A549 (cell line): ENCODE results near the gene CDKN1A. TPM values are rescaled to one million over a fixed set of nuclear protein-coding genes. Genes with fewer than 3 reads are reported as not detected.
A peak's percentile ranks its signal among the peaks of the same experiment; 100 is the strongest.

ENCODE experiments used
- ATAC-seq, 2 experiments: fragments of 200-7000 bp in 1 of 2; fragments of >200 bp in 1 of 2; cut with Nextera tagmentation in 1 of 2; cut with Tn5 transposase in 1 of 2; 3 replicates each; pipeline versions ENCODE4 v1.8.0 to v1.9.1; 2018 to 2020; ENCODE audit warnings: mild to moderate bottlenecking in 1 of 2, moderate library complexity in 1 of 2
- CTCF ChIA-PET: fragments of 300-600 bp; sonication (Branson Sonifier 250); formaldehyde crosslinking; extraction: SDS; loops from one replicate; lab custom pipeline; 2021; ENCODE audit warnings: antibody characterized with exemption, inconsistent platforms; lab: Yijun Ruan, JAX
- POLR2A ChIA-PET: fragments of 350-600 bp; formaldehyde crosslinking; extraction: SDS; loops from one replicate; lab custom pipeline; 2021; ENCODE audit warnings: antibody characterized with exemption, inconsistent platforms; lab: Yijun Ruan, JAX
- DNase-seq, 2 experiments: peaks; one replicate each; pipeline versions ENCODE4 v3.0.0 to v3.0.0-alpha.2; 2011 to 2016; ENCODE audit warnings: low read depth in 1 of 2, low spot score in 1 of 2
- FAIRE-seq: peaks from 2 replicates; lab custom pipeline; 2011; peaks lifted over from hg19 to GRCh38; lab: Jason Lieb, UNC
- H3K27ac ChIP-seq, 2 experiments: fragments of >200 bp; sonication (Bioruptor Twin); formaldehyde crosslinking; 3 replicates each; pipeline ENCODE4 v1.5.1; 2016 to 2017
- H3K4me1 ChIP-seq: fragments of >200 bp; sonication (Bioruptor Twin); formaldehyde crosslinking; 3 replicates; pipeline ENCODE4 v1.6.1; 2016
- H3K4me2 ChIP-seq: fragments of >200 bp; sonication (Bioruptor Twin); formaldehyde crosslinking; 3 replicates; pipeline ENCODE4 v1.6.1; 2016
- H3K4me3 ChIP-seq: fragments of >200 bp; sonication (Bioruptor Twin); formaldehyde crosslinking; 3 replicates; pipeline ENCODE4 v1.5.1; 2016
- H3K9me3 ChIP-seq: fragments of >200 bp; sonication (Bioruptor Twin); formaldehyde crosslinking; 3 replicates; pipeline ENCODE4 v1.6.1; 2016
- CBX2 ChIP-seq: fragments of 200-600 bp; sonication (generic); IDR thresholded peaks from 2 replicates; pipeline ENCODE4 v1.6.1; 2016; ENCODE audit warnings: low read depth, mild to moderate bottlenecking, borderline replicate concordance
- CHD2 ChIP-seq: fragments of 150-350 bp; IDR thresholded peaks from 2 replicates; pipeline ENCODE4 v1.6.1; 2014; ENCODE audit warnings: low read length; ENCODE audit not compliant: partially characterized antibody
- E2F6 ChIP-seq: IDR thresholded peaks from 2 replicates; pipeline ENCODE4 v1.6.1; 2012; ENCODE audit warnings: low read depth, borderline replicate concordance
- ELK1 ChIP-seq: fragments of 150-350 bp; IDR thresholded peaks from 2 replicates; pipeline ENCODE4 v1.6.1; 2014; ENCODE audit warnings: low read depth, mild to moderate bottlenecking, low read length
- FOSL2 ChIP-seq, 2 experiments: fragments of 450-650 bp in 1 of 2; fragments of >200 bp in 1 of 2; sonication (Bioruptor Twin) in 1 of 2; formaldehyde crosslinking; IDR thresholded peaks; 2 replicates each; pipeline versions ENCODE4 v1.5.0 to v1.6.1; 2016 to 2020; ENCODE audit warnings: mild to moderate bottlenecking in 1 of 2, moderate library complexity in 1 of 2
- HES2 ChIP-seq: fragments of >200 bp; sonication (Bioruptor Twin); formaldehyde crosslinking; IDR thresholded peaks from 2 replicates; pipeline ENCODE4 v1.6.1; 2016
- HEYL ChIP-seq: fragments of 250-450 bp; sonication (Bioruptor Pico); IDR thresholded peaks from 2 replicates; pipeline ENCODE4 v1.8.0; 2021; ENCODE audit warnings: mild to moderate bottlenecking, moderate library complexity
- HOXB5 ChIP-seq: fragments of 250-450 bp; sonication (Bioruptor Pico); IDR thresholded peaks from 2 replicates; pipeline ENCODE4 v1.5.0; 2020; ENCODE audit warnings: mild to moderate bottlenecking, moderate library complexity
- MAFK ChIP-seq: fragments of 450-650 bp; IDR thresholded peaks from 2 replicates; pipeline ENCODE4 v1.6.1; 2014; ENCODE audit not compliant: partially characterized antibody
- MAX ChIP-seq: IDR thresholded peaks from 2 replicates; pipeline ENCODE4 v1.6.1; 2012
- MAZ ChIP-seq: fragments of 150-350 bp; IDR thresholded peaks from 2 replicates; pipeline ENCODE4 v1.6.1; 2014; ENCODE audit warnings: antibody characterized with exemption, low read depth, low read length, borderline replicate concordance
- MYC ChIP-seq: IDR thresholded peaks from 2 replicates; pipeline ENCODE4 v1.6.1; 2012; ENCODE audit warnings: mild to moderate bottlenecking, inconsistent platforms, low read length, improper control_type of control experiment, borderline replicate concordance
- NFE2L2 ChIP-seq: fragments of 150-350 bp; conservative IDR thresholded peaks from 2 replicates; pipeline ENCODE4 v1.6.1; 2014; ENCODE audit warnings: low read length
- POLR2A ChIP-seq: IDR thresholded peaks from 2 replicates; pipeline ENCODE4 v1.6.1; 2012; ENCODE audit warnings: mild to moderate bottlenecking, low read length
- RCOR1 ChIP-seq: fragments of 150-350 bp; IDR thresholded peaks from 2 replicates; pipeline ENCODE4 v1.6.1; 2014; ENCODE audit warnings: antibody characterized with exemption, low read length, low read depth
- RFX5 ChIP-seq: fragments of 450-650 bp; IDR thresholded peaks from 2 replicates; pipeline ENCODE4 v1.7.1; 2014; ENCODE audit warnings: antibody characterized with exemption, mild to moderate bottlenecking, moderate library complexity
- RNF2 ChIP-seq: fragments of 200-600 bp; sonication (generic); IDR thresholded peaks from 2 replicates; pipeline ENCODE4 v1.6.1; 2016; ENCODE audit warnings: low read depth, mild to moderate bottlenecking, antibody characterized with exemption, moderate library complexity, borderline replicate concordance
- SREBF2 ChIP-seq: fragments of 450-650 bp; IDR thresholded peaks from 2 replicates; pipeline ENCODE4 v1.6.1; 2014; ENCODE audit warnings: mild to moderate bottlenecking, moderate library complexity
- TFCP2L1 ChIP-seq: fragments of 250-450 bp; sonication (Bioruptor Pico); IDR thresholded peaks from 2 replicates; pipeline ENCODE4 v1.5.0; 2021; ENCODE audit warnings: mild to moderate bottlenecking
- ZC3H11A ChIP-seq: fragments of 450-650 bp; IDR thresholded peaks from 2 replicates; pipeline ENCODE4 v1.6.1; 2014; ENCODE audit warnings: antibody characterized with exemption, mild to moderate bottlenecking
- WGBS: methylation state at CpG from one replicate; pipeline ENCODE4 v1.1.6; 2017; ENCODE audit errors: missing lambda C conversion rate; 5-methylcytosine and 5-hydroxymethylcytosine counted together
- polyA plus RNA-seq, 4 experiments: library from polyadenylated mRNA; depleted of rRNA in 3 of 4; stranded (reverse); fragments of >200 nt; fragmentation: RNase III in 1 of 4; extraction: RNeasy Plus Mini Kit Qiagen cat#74134 plus additional on column Dnase treatment in 1 of 4; gene quantifications; 2 replicates in 3 of 4; 3 replicates in 1 of 4; pipeline ENCODE4 v1.2.3, GENCODE V29; 2011 to 2017
- TF ChIP-seq, protein P1 (sequence below): fragments of 250-450 bp; sonication (Bioruptor Pico); IDR thresholded peaks from 2 replicates; pipeline ENCODE4 v1.5.0; 2020; ENCODE audit warnings: low read depth, mild to moderate bottlenecking, moderate library complexity

The CDKN1A gene
- polyA plus RNA-seq, 2 of the 4 experiments (the other 2 are of a cell fraction): 130 to 183 TPM

DNA sequence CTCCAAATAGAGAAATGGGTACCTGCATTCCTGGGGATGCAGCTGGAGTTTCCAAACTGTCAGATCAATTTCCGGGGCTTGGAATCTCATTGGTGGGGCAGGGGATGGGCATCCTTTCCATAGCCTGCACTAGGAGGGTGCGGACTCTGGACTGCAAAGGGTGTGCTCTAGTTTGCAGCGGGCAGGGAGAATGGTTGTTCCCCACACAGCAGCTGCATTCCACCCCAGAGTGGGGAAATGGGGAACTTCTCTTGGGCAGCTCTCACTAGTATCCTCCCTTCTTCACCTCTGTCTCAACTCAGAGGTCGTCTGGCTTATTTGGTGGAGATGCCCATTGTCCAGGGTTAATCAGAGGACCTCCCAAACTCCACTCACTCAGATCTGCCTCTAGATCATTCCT lies 34.5 kb upstream of the CDKN1A start:
- Histone ChIP-seq H3K4me2 (peak overlapping the region; percentile 74), H3K9me3 (no peaks in the 10 kb centered on the region), H3K4me1 (peaks cover 44% of the 10 kb centered on the region)
- ChIA-PET CTCF (interaction anchor here (0.5 to 4.1 kb wide), 11 partner anchors 13 to 374 kb away, joined by 3 to 16 read pairs (median 4); no protein-coding TSS in a partner anchor), POLR2A (interaction anchor here (1.0 to 3.8 kb wide), 2 partner anchors 19 to 34 kb away, joined by 5 to 35 read pairs; partner anchors contain the start of gene CDKN1A)
- peak; percentile 20 to 41; a peak in 1 of 6 replicates for ATAC-seq
- 87% methylated on average over 4 of the region's 4 CpGs for WGBS
- TF ChIP-seq HES2: no peak
- no peak for TF ChIP-seq TFCP2L1 (CRISPR knock-in tag)
- TF ChIP-seq MAFK: no peak
- no peak for TF ChIP-seq MAX
- no peak for TF ChIP-seq RCOR1
- TF ChIP-seq RFX5: no peak
- TF ChIP-seq, all 56 proteins: peak for 0
- H3K4me3 ChIP-seq: no peak overlapping the region
- FAIRE-seq (no peak), DNase-seq (no peak)
- peak overlapping the region; percentile 91 to 99 for H3K27ac ChIP-seq

GRCh38 chr6:36649086-36649485 lies 29.4 kb upstream of the CDKN1A start:
- no peak overlapping the region for H3K4me2 ChIP-seq
- peaks cover 16% of the 10 kb centered on the region for H3K4me1 ChIP-seq
- no peak for FAIRE-seq
- 0 out of 6 replicates have a peak overlapping the region, but pooled peaks of 1 of the 2 experiments have one; percentile 24 for H3K27ac ChIP-seq
- 83% methylated on average over 3 of the region's 3 CpGs for WGBS
- no peak for DNase-seq
- no peak overlapping the region for H3K4me3 ChIP-seq
- H3K9me3 ChIP-seq: no peaks in the 10 kb centered on the region
- POLR2A ChIA-PET: no interaction called here
- ATAC-seq: no peak
- CTCF ChIA-PET: interaction anchor here (0.8 kb wide), 1 partner anchor 26 kb away, joined by 3 read pairs; no protein-coding TSS in a partner anchor
- TF ChIP-seq RNF2: no peak
- TF ChIP-seq HOXB5 (CRISPR knock-in tag): no peak
- no peak for TF ChIP-seq SREBF2
- TF ChIP-seq MAX: no peak
- no peak for TF ChIP-seq CBX2
- no peak for TF ChIP-seq POLR2A
- no peak for TF ChIP-seq RFX5
- TF ChIP-seq ELK1: no peak
- no peak for TF ChIP-seq NFE2L2
- TF ChIP-seq ZC3H11A: no peak
- TF ChIP-seq CHD2: no peak
- no peak for TF ChIP-seq FOSL2 (IDR thresholded peaks at IDR 0.05)
- no peak for TF ChIP-seq FOSL2 (CRISPR knock-in tag; IDR thresholded peaks at IDR 0.05)
- TF ChIP-seq MYC: no peak

- H3K9me3 ChIP-seq: no peaks in the 10 kb centered on the region
- H3K4me1 ChIP-seq: peaks cover 7% of the 10 kb centered on the region
- H3K27ac ChIP-seq: peak overlapping the region in 1 of 2 experiments; percentile 56; a peak in 3 of 6 replicates
- no peak for DNase-seq
- POLR2A ChIA-PET: no interaction called here
- H3K4me2 ChIP-seq: no peak overlapping the region
- no peak for TF ChIP-seq HEYL (CRISPR knock-in tag)
- TF ChIP-seq, protein P1, sequence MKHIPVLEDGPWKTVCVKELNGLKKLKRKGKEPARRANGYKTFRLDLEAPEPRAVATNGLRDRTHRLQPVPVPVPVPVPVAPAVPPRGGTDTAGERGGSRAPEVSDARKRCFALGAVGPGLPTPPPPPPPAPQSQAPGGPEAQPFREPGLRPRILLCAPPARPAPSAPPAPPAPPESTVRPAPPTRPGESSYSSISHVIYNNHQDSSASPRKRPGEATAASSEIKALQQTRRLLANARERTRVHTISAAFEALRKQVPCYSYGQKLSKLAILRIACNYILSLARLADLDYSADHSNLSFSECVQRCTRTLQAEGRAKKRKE (CRISPR knock-in tag): no peak
- TF ChIP-seq MAZ: no peak
- TF ChIP-seq E2F6: no peak
- 71% methylated on average over 13 of the region's 13 CpGs for WGBS
- no peak overlapping the region for H3K4me3 ChIP-seq
- CTCF ChIA-PET: no interaction called here
- FAIRE-seq: no peak
- no peak for ATAC-seq
Measured at GRCh38 chr6:36649701-36650484, 28.6 kb upstream of the CDKN1A start.
